HepG2 (cell line): Measurements from ENCODE around the gene PLEKHG4. TPM values are rescaled to one million over a fixed set of nuclear protein-coding genes. Genes with fewer than 3 reads are reported as not detected.

Experiments
- ATAC-seq: fragments of 200-7000 bp; cut with Tn5 transposase; 3 replicates; pipeline ENCODE4 v1.9.1; 2020; ENCODE audit warnings: mild to moderate bottlenecking, moderate library complexity
- BruUV-seq: library from RNA; stranded (reverse); fragments of 400-500 nt; replicated peaks from 2 replicates; lab custom pipeline; 2021; lab: Mats Ljungman, UMichigan
- CTCF ChIA-PET: fragments of 300-600 bp; formaldehyde crosslinking; extraction: SDS; loops from one replicate; lab custom pipeline; 2021; ENCODE audit warnings: low total read pairs, inconsistent platforms, low intra/inter-chr PET ratio; lab: Yijun Ruan, JAX
- POLR2A ChIA-PET: fragments of 350-600 bp; sonication (Branson Sonifier 250); formaldehyde crosslinking; loops from one replicate; lab custom pipeline; 2020; ENCODE audit warnings: antibody characterized with exemption, inconsistent platforms; lab: Yijun Ruan, JAX
- DNase-seq: peaks from one replicate; pipeline ENCODE4 v3.0.0-alpha.2; 2015; ENCODE audit warnings: low spot score
- FAIRE-seq: peaks from 3 replicates; lab custom pipeline; 2011; peaks lifted over from hg19 to GRCh38; lab: Jason Lieb, UNC
- H2AFZ ChIP-seq: one replicate; pipeline ENCODE4 v1.6.1; 2011; ENCODE audit warnings: low read length, inconsistent platforms
- H3K27ac ChIP-seq: fragments of 300-600 bp; 3 replicates; pipeline ENCODE4 v1.8.0; 2011; ENCODE audit warnings: mixed run types, mild to moderate bottlenecking, mixed read lengths, low read length, inconsistent platforms; ENCODE audit not compliant: insufficient read depth; ENCODE audit errors: extremely low read length
- H3K27me3 ChIP-seq, 2 experiments: fragments of 200-600 bp in 1 of 2; 2 replicates in 1 of 2; 3 replicates in 1 of 2; pipeline versions ENCODE4 v1.6.0 to v1.8.0; 2011; ENCODE audit warnings: low read length in 2 of 2, mild to moderate bottlenecking in 2 of 2, moderate library complexity in 2 of 2, inconsistent platforms in 1 of 2; ENCODE audit not compliant: insufficient read depth in 2 of 2, control insufficient read depth in 1 of 2
- H3K36me3 ChIP-seq, 2 experiments: fragments of 200-600 bp in 1 of 2; replicated peaks in 1 of 2; 2 replicates in 1 of 2; 3 replicates in 1 of 2; pipeline versions ENCODE4 v1.5.1 to v1.8.0; 2011; ENCODE audit warnings: low read length in 2 of 2, inconsistent platforms in 1 of 2; ENCODE audit not compliant: insufficient read depth in 2 of 2, control insufficient read depth in 1 of 2
- H3K4me1 ChIP-seq: 2 replicates; pipeline ENCODE4 v1.5.1; 2012; ENCODE audit warnings: low read length, inconsistent platforms; ENCODE audit not compliant: insufficient read depth
- H3K4me2 ChIP-seq: 2 replicates; pipeline ENCODE4 v1.6.0; 2011; ENCODE audit warnings: low read depth, low read length, inconsistent platforms
- H3K4me3 ChIP-seq, 3 experiments: fragments of 200-600 bp in 1 of 3; sonication (generic), shearing (Covaris generic) in 1 of 3; replicated peaks in 1 of 3; 2 replicates each; pipeline ENCODE4 v1.5.1; 2011 to 2016; ENCODE audit warnings: low read length in 3 of 3, inconsistent platforms in 2 of 3, low read depth in 2 of 3, mild to moderate bottlenecking in 2 of 3, control low read depth in 1 of 3, mixed read lengths in 1 of 3; ENCODE audit not compliant: insufficient read depth in 1 of 3
- H3K79me2 ChIP-seq: one replicate; pipeline ENCODE4 v1.6.1; 2011; ENCODE audit warnings: low read length, inconsistent platforms; ENCODE audit not compliant: insufficient read depth
- H3K9ac ChIP-seq: 2 replicates; pipeline ENCODE4 v1.6.0; 2011; ENCODE audit warnings: mild to moderate bottlenecking, low read depth, low read length, inconsistent platforms; ENCODE audit not compliant: insufficient read depth
- H3K9me3 ChIP-seq: 2 replicates; pipeline ENCODE4 v1.5.1; 2012; ENCODE audit warnings: mild to moderate bottlenecking, low read length
- H4K20me1 ChIP-seq: 2 replicates; pipeline ENCODE4 v1.6.0; 2011; ENCODE audit warnings: inconsistent platforms, mild to moderate bottlenecking, low read length, moderate library complexity; ENCODE audit not compliant: insufficient read depth
- HOXA3 ChIP-seq: sonication (generic); formaldehyde crosslinking; IDR thresholded peaks from 2 replicates; pipeline ENCODE4 v1.5.0; 2020; ENCODE audit warnings: missing genetic modification reagents
- MBNL3 ChIP-seq: fragments of 250-450 bp; sonication (Bioruptor Pico); conservative IDR thresholded peaks from 2 replicates; pipeline ENCODE4 v1.8.0; 2022; ENCODE audit warnings: mild to moderate bottlenecking, inconsistent platforms
- PHB2 ChIP-seq: fragments of 450-650 bp; IDR thresholded peaks from 2 replicates; pipeline ENCODE4 v1.6.1; 2018; ENCODE audit not compliant: partially characterized antibody
- PITX1 ChIP-seq: sonication (generic); formaldehyde crosslinking; IDR thresholded peaks from 2 replicates; pipeline ENCODE4 v1.5.1; 2020; ENCODE audit warnings: mild to moderate bottlenecking, missing genetic modification reagents
- RORA ChIP-seq: sonication (generic); formaldehyde crosslinking; IDR thresholded peaks from 2 replicates; pipeline ENCODE4 v1.5.0; 2020; ENCODE audit warnings: mild to moderate bottlenecking, missing genetic modification reagents, moderate library complexity
- TEAD3 ChIP-seq: optimal IDR thresholded peaks from 2 replicates; pipeline ENCODE3; 2016; ENCODE audit warnings: borderline replicate concordance
- U2AF2 ChIP-seq: fragments of 200-400 bp; formaldehyde crosslinking; IDR thresholded peaks from 2 replicates; pipeline ENCODE4 v1.6.1; 2017; ENCODE audit warnings: low read depth, mild to moderate bottlenecking, low read length
- ZNF282 ChIP-seq: fragments of 450-650 bp; IDR thresholded peaks from 2 replicates; pipeline ENCODE4 v1.6.1; 2018; ENCODE audit not compliant: partially characterized antibody
- ZNF543 ChIP-seq: sonication (generic); formaldehyde crosslinking; IDR thresholded peaks from 2 replicates; pipeline ENCODE4 v1.4.0; 2020; ENCODE audit warnings: mild to moderate bottlenecking, missing genetic modification reagents
- ZNF841 ChIP-seq: sonication (generic); formaldehyde crosslinking; IDR thresholded peaks from 2 replicates; pipeline ENCODE4 v1.8.1; 2023; ENCODE audit warnings: missing genetic modification reagents, borderline replicate concordance
- ZSCAN22 ChIP-seq: sonication (generic); formaldehyde crosslinking; IDR thresholded peaks from 2 replicates; pipeline ENCODE4 v1.4.0; 2020; ENCODE audit warnings: mild to moderate bottlenecking, missing genetic modification reagents
- WGBS: methylation state at CpG from one replicate; pipeline ENCODE4 v1.1.6; 2017; ENCODE audit warnings: low lambda C conversion rate; 5-methylcytosine and 5-hydroxymethylcytosine counted together
- in situ Hi-C: cut with HindIII; loops from 2 replicates; pipeline ENCODE4 v1.10.0; 2017; ENCODE audit warnings: low pct_unique_long_range_greater_than_20kb; ENCODE audit not compliant: extremely low pct_ligation_motif_present
- intact Hi-C: fragments of 100-400 bp; cut with micrococcal nuclease; formaldehyde crosslinking; loops from one replicate; pipeline ENCODE4 v1.10.0; 2022; ENCODE audit not compliant: unreplicated experiment
- polyA plus RNA-seq, 8 experiments: library from polyadenylated mRNA; depleted of rRNA in 3 of 8; stranded (reverse) in 7 of 8; unstranded in 1 of 8; fragments of >200 nt; fragmentation: Illumina TruSeq in 4 of 8; extraction: Trizol in 4 of 8; gene quantifications; 2 replicates each; pipeline versions ENCODE4 v1.2.1 to v1.2.3, GENCODE V29; 2011 to 2016; ENCODE audit warnings: low read depth in 4 of 8, missing spikeins in 1 of 8, mixed read lengths in 1 of 8; ENCODE audit not compliant: insufficient read depth in 1 of 8
- total RNA-seq, 5 experiments: library from RNA; depleted of rRNA; stranded (reverse); fragments of >200 nt; fragmentation: Illumina TruSeq; extraction: Trizol; gene quantifications; 2 replicates each; pipeline ENCODE4 v1.2.3, GENCODE V29; 2016; ENCODE audit warnings: low read depth in 1 of 5
- TF ChIP-seq, protein P1 (sequence below), 2 experiments: fragments of 450-650 bp in 1 of 2; sonication (generic) in 1 of 2; formaldehyde crosslinking in 1 of 2; IDR thresholded peaks; 2 replicates each; pipeline versions ENCODE4 v1.6.1 to v1.8.0; 2016 to 2022; ENCODE audit warnings: antibody characterized with exemption in 1 of 2, mild to moderate bottlenecking in 1 of 2, missing genetic modification reagents in 1 of 2
- TF ChIP-seq, protein P2 (sequence below): sonication (generic); formaldehyde crosslinking; IDR thresholded peaks from 2 replicates; pipeline ENCODE4 v1.5.0; 2020; ENCODE audit warnings: missing genetic modification reagents, mild to moderate bottlenecking, borderline replicate concordance

Gene PLEKHG4
- total and polyA plus RNA-seq, 2 of the 13 experiments (the other 11 are each of a cell fraction or from before 2014, with no cell fraction given) = 7.1 to 13.6 TPM

DNA sequence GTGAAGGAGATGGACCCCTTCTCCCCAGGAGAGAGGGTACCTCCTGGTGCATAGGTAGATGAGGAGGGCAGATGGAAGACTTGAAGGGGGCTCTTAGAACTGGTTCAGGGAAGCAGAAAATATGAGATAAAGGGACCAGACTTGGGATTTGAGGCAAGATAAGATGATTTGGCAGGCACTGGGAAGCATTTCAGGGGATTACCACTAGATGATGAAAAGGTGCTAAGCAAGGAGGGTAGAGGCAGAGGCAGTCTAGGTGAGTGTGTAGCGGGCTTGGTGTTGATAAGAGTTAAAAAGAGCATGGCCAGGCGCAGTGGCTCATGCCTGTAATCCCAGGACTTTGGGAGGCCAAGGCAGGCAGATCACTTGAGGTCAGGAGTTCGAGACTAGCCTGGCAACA is 16.1 kb upstream of the PLEKHG4 start:
- Histone ChIP-seq H3K4me2 (no peak overlapping the region), H4K20me1 (no peaks in the 10 kb centered on the region), H3K9me3 (no peaks in the 10 kb centered on the region), H3K9ac (no peak overlapping the region), H3K36me3 (no peaks in the 10 kb centered on the region), H3K4me3 (no peak overlapping the region), H2AFZ (no peak overlapping the region), H3K4me1 (peaks cover 6% of the 10 kb centered on the region), H3K79me2 (no peaks in the 10 kb centered on the region), H3K27ac (no peak overlapping the region), H3K27me3 (peaks cover 8 to 40% of the 10 kb centered on the region in 2 experiments; a peak in 4 of 5 replicates)
- no peak for DNase-seq
- TF ChIP-seq MBNL3 (no peak), U2AF2 (no peak), PITX1 (CRISPR knock-in tag) (no peak), TEAD3 (CRISPR knock-in tag) (no peak), ZNF282 (no peak), HOXA3 (CRISPR knock-in tag) (no peak), ZNF841 (CRISPR knock-in tag) (no peak), ZSCAN22 (CRISPR knock-in tag) (no peak), RORA (CRISPR knock-in tag) (no peak), ZNF543 (CRISPR knock-in tag) (no peak), PHB2 (no peak)
- TF ChIP-seq, protein P1, sequence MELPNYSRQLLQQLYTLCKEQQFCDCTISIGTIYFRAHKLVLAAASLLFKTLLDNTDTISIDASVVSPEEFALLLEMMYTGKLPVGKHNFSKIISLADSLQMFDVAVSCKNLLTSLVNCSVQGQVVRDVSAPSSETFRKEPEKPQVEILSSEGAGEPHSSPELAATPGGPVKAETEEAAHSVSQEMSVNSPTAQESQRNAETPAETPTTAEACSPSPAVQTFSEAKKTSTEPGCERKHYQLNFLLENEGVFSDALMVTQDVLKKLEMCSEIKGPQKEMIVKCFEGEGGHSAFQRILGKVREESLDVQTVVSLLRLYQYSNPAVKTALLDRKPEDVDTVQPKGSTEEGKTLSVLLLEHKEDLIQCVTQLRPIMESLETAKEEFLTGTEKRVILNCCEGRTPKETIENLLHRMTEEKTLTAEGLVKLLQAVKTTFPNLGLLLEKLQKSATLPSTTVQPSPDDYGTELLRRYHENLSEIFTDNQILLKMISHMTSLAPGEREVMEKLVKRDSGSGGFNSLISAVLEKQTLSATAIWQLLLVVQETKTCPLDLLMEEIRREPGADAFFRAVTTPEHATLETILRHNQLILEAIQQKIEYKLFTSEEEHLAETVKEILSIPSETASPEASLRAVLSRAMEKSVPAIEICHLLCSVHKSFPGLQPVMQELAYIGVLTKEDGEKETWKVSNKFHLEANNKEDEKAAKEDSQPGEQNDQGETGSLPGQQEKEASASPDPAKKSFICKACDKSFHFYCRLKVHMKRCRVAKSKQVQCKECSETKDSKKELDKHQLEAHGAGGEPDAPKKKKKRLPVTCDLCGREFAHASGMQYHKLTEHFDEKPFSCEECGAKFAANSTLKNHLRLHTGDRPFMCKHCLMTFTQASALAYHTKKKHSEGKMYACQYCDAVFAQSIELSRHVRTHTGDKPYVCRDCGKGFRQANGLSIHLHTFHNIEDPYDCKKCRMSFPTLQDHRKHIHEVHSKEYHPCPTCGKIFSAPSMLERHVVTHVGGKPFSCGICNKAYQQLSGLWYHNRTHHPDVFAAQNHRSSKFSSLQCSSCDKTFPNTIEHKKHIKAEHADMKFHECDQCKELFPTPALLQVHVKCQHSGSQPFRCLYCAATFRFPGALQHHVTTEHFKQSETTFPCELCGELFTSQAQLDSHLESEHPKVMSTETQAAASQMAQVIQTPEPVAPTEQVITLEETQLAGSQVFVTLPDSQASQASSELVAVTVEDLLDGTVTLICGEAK (IDR thresholded peaks at IDR 0.05) = no peak
- TF ChIP-seq, protein P1 (CRISPR knock-in tag; IDR thresholded peaks at IDR 0.05) = no peak
- TF ChIP-seq, protein P2, sequence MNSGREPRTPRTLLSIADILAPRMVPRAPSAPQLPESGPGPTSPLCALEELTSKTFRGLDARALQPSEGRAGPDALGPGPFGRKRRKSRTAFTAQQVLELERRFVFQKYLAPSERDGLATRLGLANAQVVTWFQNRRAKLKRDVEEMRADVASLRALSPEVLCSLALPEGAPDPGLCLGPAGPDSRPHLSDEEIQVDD (CRISPR knock-in tag) = no peak
- WGBS = 4% methylated on average over 3 of the region's 3 CpGs
- FAIRE-seq = no peak
- no peak for ATAC-seq
- in situ Hi-C loops = no loop called here
- ChIA-PET POLR2A (no interaction called here), CTCF (interaction anchor here (1.8 kb wide), 1 partner anchor 22 kb away, joined by 4 read pairs; no protein-coding TSS in a partner anchor)
- intact Hi-C loops = no loop called here
- BruUV-seq = no TSS peak
